Type B pancreatic cell (in vitro differentiated cells): ENCODE results near the gene CYP8B1. TPM values are rescaled to one million over a fixed set of nuclear protein-coding genes. Genes with fewer than 3 reads are reported as not detected.

Source experiments
- DNase-seq: peaks from one replicate; pipeline ENCODE4 v3.0.0; 2021; ENCODE audit warnings: mixed read lengths; ENCODE audit not compliant: unreplicated experiment; ENCODE audit errors: extremely low spot score
- H3K27ac Mint-ChIP-seq: 2 replicates; pipeline ENCODE4 v1.8.0; 2021; ENCODE audit warnings: mild to moderate bottlenecking, mixed read lengths
- H3K27me3 Mint-ChIP-seq: 2 replicates; pipeline ENCODE4 v1.8.0; 2021; ENCODE audit warnings: mixed read lengths
- H3K36me3 Mint-ChIP-seq: 2 replicates; pipeline ENCODE4 v1.8.0; 2021; ENCODE audit warnings: mixed read lengths
- H3K4me1 Mint-ChIP-seq: one replicate; pipeline ENCODE4 v1.8.0; 2021; ENCODE audit warnings: mixed read lengths; ENCODE audit not compliant: unreplicated experiment
- H3K4me3 Mint-ChIP-seq: 2 replicates; pipeline ENCODE4 v1.8.0; 2021; ENCODE audit warnings: mild to moderate bottlenecking, mixed read lengths
- H3K9me3 Mint-ChIP-seq: 2 replicates; pipeline ENCODE4 v1.8.0; 2021; ENCODE audit warnings: mixed read lengths
- CTCF ChIP-seq: fragments of 200-600 bp; sonication (generic); conservative IDR thresholded peaks from 2 replicates; pipeline ENCODE4 v1.5.0; 2021; ENCODE audit warnings: antibody characterized with exemption, mild to moderate bottlenecking
- total RNA-seq: library from RNA; stranded (reverse); gene quantifications from 2 replicates; pipeline ENCODE4 v1.2.1, GENCODE V29; 2021; ENCODE audit warnings: low replicate concordance

Gene CYP8B1
- total RNA-seq, 1 donor from 2014 or later = not detected

GRCh38 chr3:42876940-42877720, 1.5 kb upstream of the CYP8B1 start:
- DNase-seq = no peak
- Mint-ChIP-seq H3K4me3 (no peak overlapping the region), H3K36me3 (no peaks in the 10 kb centered on the region), H3K4me1 (peaks cover 8% of the 10 kb centered on the region), H3K27me3 (peaks cover 22% of the 10 kb centered on the region), H3K27ac (no peak overlapping the region), H3K9me3 (no peaks in the 10 kb centered on the region)
- no peak for TF ChIP-seq CTCF

- H3K27me3 Mint-ChIP-seq = peaks cover 22% of the 10 kb centered on the region
- no peak overlapping the region for H3K4me3 Mint-ChIP-seq
- TF ChIP-seq CTCF = no peak
Observed at GRCh38 chr3:42876401-42876800, 722 bp upstream of the CYP8B1 start.

GRCh38 chr3:42874749-42875148, 930 bp downstream of the CYP8B1 start:
- TF ChIP-seq CTCF = no peak
- no peak for DNase-seq
- Mint-ChIP-seq H3K4me1 (no peaks in the 10 kb centered on the region), H3K4me3 (no peak overlapping the region), H3K36me3 (no peaks in the 10 kb centered on the region), H3K27ac (no peak overlapping the region), H3K27me3 (peaks cover 19% of the 10 kb centered on the region), H3K9me3 (no peaks in the 10 kb centered on the region)

More at GRCh38 chr3:42876401-42876800, 722 bp upstream of the CYP8B1 start:
- no peak for DNase-seq
- Mint-ChIP-seq H3K36me3 (no peaks in the 10 kb centered on the region), H3K4me1 (peaks cover 5% of the 10 kb centered on the region), H3K9me3 (no peaks in the 10 kb centered on the region), H3K27ac (no peak overlapping the region)

GRCh38 chr3:42873221-42873982, 2.3 kb downstream of the CYP8B1 start:
- Mint-ChIP-seq H3K27me3 (peaks cover 17% of the 10 kb centered on the region), H3K27ac (no peak overlapping the region), H3K4me3 (no peak overlapping the region), H3K4me1 (no peaks in the 10 kb centered on the region), H3K9me3 (no peaks in the 10 kb centered on the region), H3K36me3 (no peaks in the 10 kb centered on the region)
- no peak for DNase-seq
- no peak for TF ChIP-seq CTCF

GRCh38 chr3:42872718-42873117, 3.0 kb downstream of the CYP8B1 start:
- DNase-seq = no peak

More at GRCh38 chr3:42872718-42873117, 3.0 kb downstream of the CYP8B1 start:
- H3K4me3 Mint-ChIP-seq = no peak overlapping the region
- TF ChIP-seq CTCF = no peak
- no peaks in the 10 kb centered on the region for H3K9me3 Mint-ChIP-seq
- no peak overlapping the region for H3K27ac Mint-ChIP-seq
- no peaks in the 10 kb centered on the region for H3K4me1 Mint-ChIP-seq
- peaks cover 17% of the 10 kb centered on the region for H3K27me3 Mint-ChIP-seq
- no peaks in the 10 kb centered on the region for H3K36me3 Mint-ChIP-seq
